GM23248 (cell line): ENCODE measurements around the gene BCO1.

Experiments used
- EZH2 ChIP-seq: fragments of 200-600 bp; sonication (generic); IDR thresholded peaks from 2 replicates; pipeline ENCODE4 v1.6.1; 2018; ENCODE audit warnings: antibody characterized with exemption, mild to moderate bottlenecking; ENCODE audit not compliant: insufficient read depth, poor library complexity, severe bottlenecking
- EZH2phosphoT487 ChIP-seq: fragments of 200-600 bp; sonication (generic); IDR thresholded peaks from 2 replicates; pipeline ENCODE4 v1.6.1; 2018; ENCODE audit warnings: antibody characterized with exemption, moderate library complexity, mild to moderate bottlenecking, low read depth; ENCODE audit not compliant: insufficient read depth

DNA sequence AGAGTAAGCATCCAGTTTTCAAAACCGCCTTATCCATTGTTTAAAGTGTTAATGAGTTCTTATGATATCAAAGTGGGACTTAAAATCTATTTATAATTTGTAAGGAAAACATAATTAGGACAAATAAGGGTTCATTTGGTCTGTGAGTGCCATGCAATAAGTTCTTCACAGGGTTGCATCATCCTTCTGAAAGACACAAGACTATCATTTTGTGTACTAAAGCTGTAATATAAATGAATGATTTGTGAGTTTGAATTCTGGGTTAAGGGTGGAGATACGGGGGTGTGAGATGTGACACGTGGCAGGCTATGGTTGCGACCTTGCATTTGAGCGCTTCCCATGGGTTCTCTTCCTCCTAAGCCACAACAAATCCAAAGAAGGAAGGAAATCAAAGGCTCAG lies 83.0 kb downstream of the BCO1 start:
- TF ChIP-seq EZH2, result no peak
- no peak for TF ChIP-seq EZH2phosphoT487
